Thymus (tissue), 11 donors: Measurements from ENCODE around the gene PIM2. TPM values are rescaled to one million over a fixed set of nuclear protein-coding genes. Genes with fewer than 3 reads are reported as not detected.
"Not testable (repeated sequence)": the region's sequence is repeated elsewhere in the genome, so short reads cannot be mapped to it uniquely, and the experiment has no call there.

Experiments
- DNase-seq, 9 donors: peaks; one replicate each; pipeline ENCODE4 v3.0.0-alpha.2; 2013; ENCODE audit warnings: low spot score in 9 of 9, low read depth in 6 of 9, missing footprints in 1 of 9
- H3K27ac ChIP-seq, 2 donors: one replicate each; pipeline ENCODE4 v1.5.1; 2013; ENCODE audit warnings: control low read depth in 1 of 2, low read depth in 1 of 2, low read length in 1 of 2, mild to moderate bottlenecking in 1 of 2, moderate library complexity in 1 of 2
- H3K27me3 ChIP-seq, 2 donors: one replicate each; pipeline ENCODE4 v1.5.1; 2013; ENCODE audit warnings: low read length in 1 of 2; ENCODE audit not compliant: control insufficient read depth in 2 of 2, insufficient read depth in 1 of 2
- H3K36me3 ChIP-seq, 2 donors: one replicate each; pipeline ENCODE4 v1.5.1; 2013; ENCODE audit warnings: low read length in 1 of 2, mild to moderate bottlenecking in 1 of 2, moderate library complexity in 1 of 2; ENCODE audit not compliant: control insufficient read depth in 2 of 2, insufficient read depth in 2 of 2
- H3K4me1 ChIP-seq, 2 donors: one replicate each; pipeline ENCODE4 v1.5.1; 2013; ENCODE audit warnings: low read length in 2 of 2; ENCODE audit not compliant: control insufficient read depth in 2 of 2, insufficient read depth in 2 of 2
- H3K4me3 ChIP-seq, 2 donors: one replicate each; pipeline ENCODE4 v1.5.1; 2013; ENCODE audit warnings: low read length in 2 of 2, control low read depth in 1 of 2, mild to moderate bottlenecking in 1 of 2
- H3K9me3 ChIP-seq, 2 donors: one replicate each; pipeline ENCODE4 v1.5.1; 2013; ENCODE audit warnings: low read length in 1 of 2, mild to moderate bottlenecking in 1 of 2; ENCODE audit not compliant: control insufficient read depth in 2 of 2, insufficient read depth in 1 of 2
- WGBS: extraction: QIAGEN DNeasy Blood & Tissue Kit; methylation state at CpG from one replicate; pipeline ENCODE4 v1.1.7; 2013; 5-methylcytosine and 5-hydroxymethylcytosine counted together
- polyA plus RNA-seq: library from polyadenylated mRNA; stranded (reverse); fragments of 200-250 nt; gene quantifications from one replicate; pipeline ENCODE4 v1.2.3, GENCODE V29; 2013
- total RNA-seq: library from RNA; stranded (reverse); fragments of 120-200 nt; gene quantifications from one replicate; pipeline ENCODE4 v1.2.4, GENCODE V29; 2013
- donor health status: healthy.

The PIM2 gene
- total and polyA plus RNA-seq, 2 donors = 54.2 to 75.4 TPM

- DNase-seq = not testable (repeated sequence)
- WGBS = 6% methylated on average over 1 of the region's 2 CpGs
Observed at GRCh38 chrX:48872017-48872416, 46.8 kb downstream of the PIM2 start.

GRCh38 chrX:48864210-48864609 lies 54.6 kb downstream of the PIM2 start:
- H3K4me1 ChIP-seq = no peaks in the 10 kb centered on the region
- WGBS = 46% methylated on average over 4 of the region's 4 CpGs
- H3K9me3 ChIP-seq = no peaks in the 10 kb centered on the region
- H3K4me3 ChIP-seq = no peak overlapping the region
- H3K27ac ChIP-seq = no peak overlapping the region
- no peak for DNase-seq
- H3K36me3 ChIP-seq = no peaks in the 10 kb centered on the region
- no peaks in the 10 kb centered on the region for H3K27me3 ChIP-seq

More at GRCh38 chrX:48872017-48872416, 46.8 kb downstream of the PIM2 start:
- H3K27ac ChIP-seq, H3K4me1 ChIP-seq, H3K9me3 ChIP-seq, H3K27me3 ChIP-seq, H3K36me3 ChIP-seq, H3K4me3 ChIP-seq: not testable (repeated sequence)

Other genes with a start within 250 kb of the PIM2 start
- gene WAS, start 235.2 kb downstream of the PIM2 start, total RNA-seq = 34.7 TPM
- gene WAS, start 235.2 kb downstream of the PIM2 start, polyA plus RNA-seq = 40.1 TPM
- gene SUV39H1, start 222.3 kb downstream of the PIM2 start, total RNA-seq = 7.6 TPM
- gene SUV39H1, start 222.3 kb downstream of the PIM2 start, polyA plus RNA-seq = 5.0 TPM
- not detected for gene GLOD5, start 157.3 kb downstream of the PIM2 start, total RNA-seq
- 0.07 TPM for gene GLOD5, start 157.3 kb downstream of the PIM2 start, polyA plus RNA-seq
- gene GATA1, start 132.4 kb downstream of the PIM2 start, total RNA-seq = 0.57 TPM
- 0.14 TPM for gene GATA1, start 132.4 kb downstream of the PIM2 start, polyA plus RNA-seq
- gene HDAC6, start 117.0 kb downstream of the PIM2 start, total RNA-seq = 46.0 TPM
- gene HDAC6, start 117.0 kb downstream of the PIM2 start, polyA plus RNA-seq = 109 TPM
- gene ERAS, start 92.5 kb downstream of the PIM2 start, total RNA-seq = not detected
- 0.09 TPM for gene ERAS, start 92.5 kb downstream of the PIM2 start, polyA plus RNA-seq
- gene PCSK1N, start 83.4 kb downstream of the PIM2 start, total RNA-seq = 0.33 TPM
- 0.55 TPM for gene PCSK1N, start 83.4 kb downstream of the PIM2 start, polyA plus RNA-seq
- gene TIMM17B, start 21.3 kb downstream of the PIM2 start, total RNA-seq = 60.9 TPM
- gene TIMM17B, start 21.3 kb downstream of the PIM2 start, polyA plus RNA-seq = 52.3 TPM
- 81.0 TPM for gene PQBP1, start 21.1 kb downstream of the PIM2 start, total RNA-seq
- gene PQBP1, start 21.1 kb downstream of the PIM2 start, polyA plus RNA-seq = 86.0 TPM
- gene SLC35A2, start 7.4 kb downstream of the PIM2 start, total RNA-seq = 8.4 TPM
- gene SLC35A2, start 7.4 kb downstream of the PIM2 start, polyA plus RNA-seq = 13.3 TPM
- gene OTUD5, start 38.6 kb upstream of the PIM2 start, total RNA-seq = 28.8 TPM
- gene OTUD5, start 38.6 kb upstream of the PIM2 start, polyA plus RNA-seq = 62.4 TPM
- 0.19 TPM for gene KCND1, start 52.8 kb upstream of the PIM2 start, total RNA-seq
- gene KCND1, start 52.8 kb upstream of the PIM2 start, polyA plus RNA-seq = 3.1 TPM
- 19.5 TPM for gene GRIPAP1, start 83.2 kb upstream of the PIM2 start, total RNA-seq
- 37.0 TPM for gene GRIPAP1, start 83.2 kb upstream of the PIM2 start, polyA plus RNA-seq
- gene TFE3, start 124.3 kb upstream of the PIM2 start, total RNA-seq = 9.1 TPM
- gene TFE3, start 124.3 kb upstream of the PIM2 start, polyA plus RNA-seq = 27.1 TPM
- gene CCDC120, start 140.0 kb upstream of the PIM2 start, total RNA-seq = 0.71 TPM
- gene CCDC120, start 140.0 kb upstream of the PIM2 start, polyA plus RNA-seq = 4.4 TPM
- 4.1 TPM for gene PRAF2, start 155.0 kb upstream of the PIM2 start, total RNA-seq
- gene PRAF2, start 155.0 kb upstream of the PIM2 start, polyA plus RNA-seq = 24.6 TPM
- gene WDR45, start 160.9 kb upstream of the PIM2 start, total RNA-seq = 27.3 TPM
- 103 TPM for gene WDR45, start 160.9 kb upstream of the PIM2 start, polyA plus RNA-seq
- gene GPKOW, start 204.7 kb upstream of the PIM2 start, total RNA-seq = 24.7 TPM
- gene GPKOW, start 204.7 kb upstream of the PIM2 start, polyA plus RNA-seq = 15.1 TPM
- 1.3 TPM for gene MAGIX, start 243.7 kb upstream of the PIM2 start, total RNA-seq
- 3.0 TPM for gene MAGIX, start 243.7 kb upstream of the PIM2 start, polyA plus RNA-seq